ENCODE data around the gene TICAM2. TPM values are rescaled to one million over a fixed set of nuclear protein-coding genes. Genes with fewer than 3 reads are reported as not detected.

TICAM2 gene
- total and polyA plus RNA-seq, 2 donors (not counting 1 experiment from before 2014, with no cell fraction given): 0.55 to 5.4 TPM

DNA sequence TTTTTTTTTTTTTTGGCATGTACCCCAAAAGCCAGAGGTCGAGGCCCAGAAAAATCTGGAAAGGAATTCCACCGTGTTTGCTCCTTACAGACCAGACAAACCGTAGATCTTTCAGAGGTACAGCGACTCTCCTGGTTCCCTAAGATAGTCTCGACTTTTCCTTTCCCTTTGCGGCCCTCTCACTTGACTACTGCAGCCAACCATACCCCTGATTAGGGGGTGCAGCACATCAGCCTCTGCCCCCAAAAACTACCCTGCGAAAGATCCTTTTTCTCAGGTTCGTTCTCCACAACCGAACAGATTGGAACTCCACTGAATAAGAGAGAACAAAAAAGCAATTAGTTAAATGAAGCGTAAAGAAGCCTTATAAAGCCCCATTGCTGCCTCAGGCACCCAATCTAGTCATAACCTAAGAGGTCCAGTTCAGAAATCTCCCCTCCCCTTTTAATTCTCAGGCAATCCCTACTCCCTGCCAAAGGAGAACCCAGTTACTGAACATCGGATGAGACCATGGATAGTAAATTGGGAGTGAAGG, 379 bp upstream of the TICAM2 start:
- Histone ChIP-seq H3K4me1 (ENCODE audit: control insufficient read depth in 2 of 2, insufficient read depth in 2 of 2, low read length in 2 of 2) (peaks cover 38% of the 10 kb centered on the region in 2 donors), H3K36me3 (replicated peaks in 1 of 2; ENCODE audit: control extremely low read depth in 1 of 2, control insufficient read depth in 1 of 2, extremely low read depth in 1 of 2, insufficient read depth in 2 of 2, low read length in 1 of 2) (no peaks in the 10 kb centered on the region), H3K4me3 (ENCODE audit: control extremely low read depth in 1 of 5, extremely low read depth in 1 of 5, insufficient read depth in 1 of 5, low read depth in 2 of 5, low read length in 4 of 5) (peak overlapping the region; percentile 38 to 87 (median 77)), H3K27me3 (replicated peaks in 1 of 4; ENCODE audit: control extremely low read depth in 1 of 4, control insufficient read depth in 3 of 4, insufficient read depth in 4 of 4, low read length in 3 of 4) (no peaks in the 10 kb centered on the region), H3K79me2 (ENCODE audit: control insufficient read depth, insufficient read depth, low read length) (peaks cover 20% of the 10 kb centered on the region), H3K9me3 (ENCODE audit: control extremely low read depth in 1 of 3, control insufficient read depth in 2 of 3, insufficient read depth in 1 of 3, low read length in 2 of 3) (no peaks in the 10 kb centered on the region), H2AFZ (ENCODE audit: insufficient read depth, low read depth, low read length, poor library complexity, severe bottlenecking) (peak overlapping the region; percentile 83), H3K4me2 (replicated peaks; ENCODE audit: low read depth, low read length, poor library complexity, severe bottlenecking) (peak overlapping the region; percentile 86), H3K9ac (ENCODE audit: low read length) (peak overlapping the region; percentile 81), H4K20me1 (ENCODE audit: control insufficient read depth, insufficient read depth, low read length, poor library complexity, severe bottlenecking) (no peaks in the 10 kb centered on the region), H3K27ac (ENCODE audit: low read length in 2 of 2) (peak overlapping the region; percentile 71 to 91)
- 8% methylated on average over 6 of the region's 11 CpGs for WGBS (ENCODE audit: insufficient coverage)
- Mint-ChIP-seq H3K4me1 (peaks cover 43% of the 10 kb centered on the region), H3K9me3 (ENCODE audit: insufficient read depth) (no peaks in the 10 kb centered on the region), H3K27me3 (no peaks in the 10 kb centered on the region), H3K27ac (peak overlapping the region; percentile 98), H3K4me3 (peak overlapping the region; percentile 94)
- ChIA-PET CTCF (interaction anchor here (0.7 to 1.8 kb wide), 5 partner anchors 22 to 298 kb away, joined by 3 to 5 read pairs (median 4); partner anchors contain the start of genes AP3S1 and ATG12), POLR2A (interaction anchor here (0.7 to 1.0 kb wide), 2 partner anchors 26 to 58 kb away, joined by 3 to 8 read pairs; partner anchors contain the start of gene FEM1C)
- intact Hi-C loops (cut with micrococcal nuclease): loop anchor here (1.0 kb wide), 1 partner anchor 239 kb away; the partner anchor contains the start of genes AP3S1 and ATG12
- no peak for TF ChIP-seq EZH2 (IDR thresholded peaks at IDR 0.05; ENCODE audit: borderline replicate concordance, insufficient read depth, low read depth, low read length, poor library complexity, severe bottlenecking)
- TF ChIP-seq, protein P1, sequence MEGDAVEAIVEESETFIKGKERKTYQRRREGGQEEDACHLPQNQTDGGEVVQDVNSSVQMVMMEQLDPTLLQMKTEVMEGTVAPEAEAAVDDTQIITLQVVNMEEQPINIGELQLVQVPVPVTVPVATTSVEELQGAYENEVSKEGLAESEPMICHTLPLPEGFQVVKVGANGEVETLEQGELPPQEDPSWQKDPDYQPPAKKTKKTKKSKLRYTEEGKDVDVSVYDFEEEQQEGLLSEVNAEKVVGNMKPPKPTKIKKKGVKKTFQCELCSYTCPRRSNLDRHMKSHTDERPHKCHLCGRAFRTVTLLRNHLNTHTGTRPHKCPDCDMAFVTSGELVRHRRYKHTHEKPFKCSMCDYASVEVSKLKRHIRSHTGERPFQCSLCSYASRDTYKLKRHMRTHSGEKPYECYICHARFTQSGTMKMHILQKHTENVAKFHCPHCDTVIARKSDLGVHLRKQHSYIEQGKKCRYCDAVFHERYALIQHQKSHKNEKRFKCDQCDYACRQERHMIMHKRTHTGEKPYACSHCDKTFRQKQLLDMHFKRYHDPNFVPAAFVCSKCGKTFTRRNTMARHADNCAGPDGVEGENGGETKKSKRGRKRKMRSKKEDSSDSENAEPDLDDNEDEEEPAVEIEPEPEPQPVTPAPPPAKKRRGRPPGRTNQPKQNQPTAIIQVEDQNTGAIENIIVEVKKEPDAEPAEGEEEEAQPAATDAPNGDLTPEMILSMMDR (IDR thresholded peaks at IDR 0.05): no peak
- DNase-seq: no peak
- ATAC-seq (ENCODE audit: low read depth): peak; percentile 1

DNA sequence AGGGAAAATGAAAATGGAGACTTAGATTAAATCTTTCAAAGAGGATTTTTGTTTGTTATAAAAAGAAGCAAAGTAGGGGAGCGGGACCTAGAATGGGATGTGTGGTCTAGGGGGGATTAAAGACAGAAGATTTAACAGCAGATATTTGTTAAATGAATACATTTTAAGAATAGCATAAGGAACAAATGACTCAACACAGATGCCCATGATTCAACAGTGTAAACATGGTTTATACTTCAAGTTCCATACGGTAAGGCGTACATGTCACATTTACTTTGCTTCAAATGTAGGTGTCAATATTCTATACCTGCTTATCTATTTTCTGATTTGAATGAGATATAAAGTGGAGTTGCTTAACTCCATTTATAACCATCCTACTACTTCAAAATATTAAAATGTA, 1.5 kb downstream of the TICAM2 start:
- Histone ChIP-seq H3K4me1 (ENCODE audit: control insufficient read depth in 2 of 2, insufficient read depth in 2 of 2, low read length in 2 of 2) (peaks cover 38% of the 10 kb centered on the region in 2 donors), H3K79me2 (ENCODE audit: control insufficient read depth, insufficient read depth, low read length) (peaks cover 36% of the 10 kb centered on the region), H3K27ac (ENCODE audit: low read length in 2 of 2) (peak overlapping the region in 1 of 2 donors; percentile 91), H3K9me3 (ENCODE audit: control extremely low read depth in 1 of 3, control insufficient read depth in 2 of 3, insufficient read depth in 1 of 3, low read length in 2 of 3) (no peaks in the 10 kb centered on the region), H3K36me3 (replicated peaks in 1 of 2; ENCODE audit: control extremely low read depth in 1 of 2, control insufficient read depth in 1 of 2, extremely low read depth in 1 of 2, insufficient read depth in 2 of 2, low read length in 1 of 2) (no peaks in the 10 kb centered on the region), H3K4me2 (replicated peaks; ENCODE audit: low read depth, low read length, poor library complexity, severe bottlenecking) (peak overlapping the region; percentile 86), H3K9ac (ENCODE audit: low read length) (peak overlapping the region; percentile 81), H3K4me3 (ENCODE audit: control extremely low read depth in 1 of 5, extremely low read depth in 1 of 5, insufficient read depth in 1 of 5, low read depth in 2 of 5, low read length in 4 of 5) (peak overlapping the region in 1 of 5 experiments; percentile 87), H4K20me1 (ENCODE audit: control insufficient read depth, insufficient read depth, low read length, poor library complexity, severe bottlenecking) (no peaks in the 10 kb centered on the region), H2AFZ (ENCODE audit: insufficient read depth, low read depth, low read length, poor library complexity, severe bottlenecking) (no peak overlapping the region), H3K27me3 (replicated peaks in 1 of 4; ENCODE audit: control extremely low read depth in 1 of 4, control insufficient read depth in 3 of 4, insufficient read depth in 4 of 4, low read length in 3 of 4) (no peaks in the 10 kb centered on the region)
- Mint-ChIP-seq H3K27ac (peak overlapping the region; percentile 78), H3K4me3 (peak overlapping the region; percentile 65), H3K27me3 (no peaks in the 10 kb centered on the region), H3K4me1 (peaks cover 43% of the 10 kb centered on the region), H3K9me3 (ENCODE audit: insufficient read depth) (no peaks in the 10 kb centered on the region)
- ATAC-seq (ENCODE audit: low read depth) (no peak), DNase-seq (no peak)
- no CpG with 5 or more reads among the region's 3 CpGs for WGBS (ENCODE audit: insufficient coverage)
- ChIA-PET CTCF (interaction anchor here (0.9 to 1.4 kb wide), 5 partner anchors 8 to 498 kb away, joined by 3 to 6 read pairs (median 4); partner anchors contain the start of gene FEM1C), POLR2A (no interaction called here)
- intact Hi-C loops (cut with micrococcal nuclease): loop anchor here (1.0 to 2.0 kb wide), 2 partner anchors 26 to 56 kb away; partner anchors contain the start of genes FEM1C and TMED7
- no peak for TF ChIP-seq EZH2 (IDR thresholded peaks at IDR 0.05; ENCODE audit: borderline replicate concordance, insufficient read depth, low read depth, low read length, poor library complexity, severe bottlenecking)
- TF ChIP-seq, protein P1 (IDR thresholded peaks at IDR 0.05): no peak

Data from B cell (primary cell).